GM12878 (cell line): ENCODE data around the gene SLC35B4. TPM values are rescaled to one million over a fixed set of nuclear protein-coding genes. Genes with fewer than 3 reads are reported as not detected.

Source experiments
- ATAC-seq: fragments of 200-7000 bp; cut with Tn5 transposase; 3 replicates; pipeline ENCODE4 v1.9.1; 2020; ENCODE audit warnings: mild to moderate bottlenecking, moderate library complexity
- BruUV-seq: library from RNA; stranded (reverse); fragments of 400-500 nt; replicated peaks from 2 replicates; lab custom pipeline; 2021; lab: Mats Ljungman, UMichigan
- CTCF ChIA-PET: fragments of 300-600 bp; sonication (Branson Sonifier 250); formaldehyde crosslinking; extraction: SDS; loops from one replicate; lab custom pipeline; 2021; ENCODE audit warnings: inconsistent platforms; lab: Yijun Ruan, JAX
- POLR2A ChIA-PET: fragments of 350-600 bp; formaldehyde crosslinking; extraction: SDS; loops from one replicate; lab custom pipeline; 2021; ENCODE audit warnings: inconsistent platforms; lab: Charles Lee
- RAD21 ChIA-PET: fragments of 300-600 bp; sonication (Branson Sonifier 250); formaldehyde crosslinking; loops from one replicate; lab custom pipeline; 2023; ENCODE audit warnings: antibody characterized with exemption; ENCODE audit not compliant: unreplicated experiment; lab: Charles Lee
- SMC1A ChIA-PET: fragments of 300-600 bp; sonication (Branson Sonifier 250); formaldehyde crosslinking; loops from one replicate; lab custom pipeline; 2023; ENCODE audit not compliant: unreplicated experiment, uncharacterized antibody; lab: Charles Lee
- DNase-seq: peaks from one replicate; pipeline ENCODE4 v3.0.0-alpha.2; 2011; ENCODE audit warnings: low read depth, low spot score
- FAIRE-seq: peaks from 3 replicates; lab custom pipeline; 2011; peaks lifted over from hg19 to GRCh38; lab: Jason Lieb, UNC
- H2AFZ ChIP-seq: 2 replicates; pipeline ENCODE4 v1.6.0; 2011; ENCODE audit warnings: low read depth, low read length, control low read depth; ENCODE audit not compliant: control insufficient read depth
- H3K27ac ChIP-seq: 2 replicates; pipeline ENCODE4 v1.5.1; 2011; ENCODE audit warnings: control low read depth; ENCODE audit not compliant: control insufficient read depth, insufficient read depth
- H3K27me3 ChIP-seq, 2 experiments: replicated peaks in 1 of 2; 2 replicates each; pipeline versions ENCODE4 v1.6.0 to v1.6.1; 2011; ENCODE audit warnings: low read length in 1 of 2; ENCODE audit not compliant: control insufficient read depth in 2 of 2, insufficient read depth in 2 of 2
- H3K36me3 ChIP-seq, 2 experiments: 2 replicates each; pipeline ENCODE4 v1.5.1; 2011; ENCODE audit warnings: low read length in 1 of 2; ENCODE audit not compliant: control insufficient read depth in 2 of 2, insufficient read depth in 2 of 2
- H3K4me1 ChIP-seq: 2 replicates; pipeline ENCODE4 v1.6.1; 2011; ENCODE audit warnings: mild to moderate bottlenecking, low read length, moderate library complexity, mixed read lengths; ENCODE audit not compliant: control insufficient read depth, insufficient read depth
- H3K4me2 ChIP-seq: 2 replicates; pipeline ENCODE4 v1.6.0; 2011; ENCODE audit warnings: control low read depth; ENCODE audit not compliant: control insufficient read depth, insufficient read depth
- H3K4me3 ChIP-seq: fragments of 200-600 bp; sonication (generic); 2 replicates; pipeline ENCODE4 v1.5.1; 2016
- H3K79me2 ChIP-seq: 2 replicates; pipeline ENCODE4 v1.6.0; 2011; ENCODE audit warnings: low read length; ENCODE audit not compliant: control insufficient read depth, insufficient read depth
- H3K9ac ChIP-seq: 2 replicates; pipeline ENCODE4 v1.8.0; 2011; ENCODE audit warnings: low read length, control low read depth, mixed read lengths; ENCODE audit not compliant: control insufficient read depth, insufficient read depth
- H3K9me3 ChIP-seq: replicated peaks from 3 replicates; pipeline ENCODE4 v1.5.1; 2011; ENCODE audit warnings: mild to moderate bottlenecking, low read length; ENCODE audit not compliant: control insufficient read depth, insufficient read depth
- H4K20me1 ChIP-seq: 2 replicates; pipeline ENCODE4 v1.6.0; 2011; ENCODE audit not compliant: control insufficient read depth, insufficient read depth
- ATF7 ChIP-seq: fragments of 450-650 bp; IDR thresholded peaks from 2 replicates; pipeline ENCODE4 v1.6.1; 2016; ENCODE audit warnings: low read depth, mild to moderate bottlenecking
- BCL11A ChIP-seq: IDR thresholded peaks from 2 replicates; pipeline ENCODE4 v1.6.1; 2011; ENCODE audit warnings: low read depth, low read length
- E2F4 ChIP-seq: IDR thresholded peaks from 2 replicates; pipeline ENCODE4 v1.6.1; 2012; ENCODE audit warnings: low read depth, low read length, improper control_type of control experiment
- EED ChIP-seq: sonication (generic); IDR thresholded peaks from 2 replicates; pipeline ENCODE4 v1.6.1; 2016; ENCODE audit warnings: antibody characterized with exemption, low read depth
- EGR1 ChIP-seq, 2 experiments: IDR thresholded peaks; 1 replicate in 1 of 2; 2 replicates in 1 of 2; pipeline ENCODE4 v1.6.1; 2011 to 2012; ENCODE audit warnings: low read depth in 2 of 2, low read length in 2 of 2, borderline replicate concordance in 1 of 2, mild to moderate bottlenecking in 1 of 2, moderate library complexity in 1 of 2
- KLF5 ChIP-seq: fragments of 450-650 bp; IDR thresholded peaks from 2 replicates; pipeline ENCODE4 v1.6.1; 2014; ENCODE audit warnings: mild to moderate bottlenecking; ENCODE audit not compliant: partially characterized antibody
- MEF2A ChIP-seq: IDR thresholded peaks from 2 replicates; pipeline ENCODE4 v1.6.1; 2011; ENCODE audit warnings: low read depth, mild to moderate bottlenecking, low read length, moderate library complexity; ENCODE audit not compliant: insufficient read depth
- SMAD5 ChIP-seq: IDR thresholded peaks from 2 replicates; pipeline ENCODE4 v1.6.1; 2016; ENCODE audit warnings: antibody characterized with exemption, low read depth
- SUZ12 ChIP-seq: fragments of 200-600 bp; sonication (generic); IDR thresholded peaks from one replicate; pipeline ENCODE4 v1.6.1; 2018; ENCODE audit warnings: antibody characterized with exemption, mild to moderate bottlenecking; ENCODE audit not compliant: unreplicated experiment
- TCF12 ChIP-seq: IDR thresholded peaks from 2 replicates; pipeline ENCODE4 v1.6.1; 2011; ENCODE audit warnings: low read depth, mild to moderate bottlenecking, low read length
- WRNIP1 ChIP-seq: IDR thresholded peaks from 2 replicates; pipeline ENCODE4 v1.6.1; 2011; ENCODE audit warnings: low read depth, low read length, improper control_type of control experiment, borderline replicate concordance
- ZNF207 ChIP-seq: fragments of 450-650 bp; IDR thresholded peaks from 2 replicates; pipeline ENCODE4 v1.6.1; 2014; ENCODE audit warnings: antibody characterized with exemption, mild to moderate bottlenecking, borderline replicate concordance
- ZNF217 ChIP-seq: fragments of 450-650 bp; IDR thresholded peaks from 2 replicates; pipeline ENCODE4 v1.6.1; 2017; ENCODE audit warnings: antibody characterized with exemption, mild to moderate bottlenecking
- WGBS: methylation state at CpG from one replicate; pipeline ENCODE4 v1.1.6; 2016; ENCODE audit warnings: low lambda C conversion rate; ENCODE audit not compliant: insufficient replicate concordance, insufficient coverage; ENCODE audit errors: missing lambda C conversion rate; 5-methylcytosine and 5-hydroxymethylcytosine counted together
- in situ Hi-C: fragments of 300-500 bp; cut with MboI; formaldehyde crosslinking; loops from 9 replicates; pipeline ENCODE4 v1.14.3; 2018; ENCODE audit warnings: mixed read lengths
- intact Hi-C: fragments of 100-400 bp; cut with micrococcal nuclease; formaldehyde crosslinking; loops from one replicate; pipeline ENCODE4 v1.14.2; 2022; ENCODE audit not compliant: unreplicated experiment
- polyA plus RNA-seq, 11 experiments: library from polyadenylated mRNA; depleted of rRNA in 4 of 11; unstranded in 6 of 11; stranded (reverse) in 5 of 11; fragments of >200 nt; fragmentation: Nextera tagmentation in 4 of 11; fragmentation: Illumina TruSeq in 1 of 11; extraction: Ambion mirVana in 4 of 11; extraction: Trizol in 1 of 11; gene quantifications; 1 replicate in 1 of 11; 2 replicates in 10 of 11; pipeline versions ENCODE4 v1.2.1 to v1.2.3, GENCODE V29; 2011 to 2016; ENCODE audit warnings: inconsistent platforms in 2 of 11, missing spikeins in 2 of 11, low read depth in 1 of 11
- total RNA-seq, 4 experiments: library from RNA; depleted of rRNA in 3 of 4; stranded (reverse); fragments of >200 nt in 3 of 4; fragmentation: Illumina TruSeq in 1 of 4; extraction: Trizol in 1 of 4; gene quantifications; 2 replicates each; pipeline versions ENCODE4 v1.2.1 to v1.2.3, GENCODE V29; 2013 to 2021
- TF ChIP-seq, protein P1 (sequence below): IDR thresholded peaks from 2 replicates; pipeline ENCODE4 v1.6.1; 2011; ENCODE audit warnings: low read depth, mild to moderate bottlenecking, low read length, moderate library complexity, borderline replicate concordance; ENCODE audit errors: extremely low read depth

Gene SLC35B4
- total and polyA plus RNA-seq, 10 of the 15 experiments (the other 5 are each of a cell fraction or from before 2014, with no cell fraction given), result 3.6 to 23.9 (median 14.0) TPM

DNA sequence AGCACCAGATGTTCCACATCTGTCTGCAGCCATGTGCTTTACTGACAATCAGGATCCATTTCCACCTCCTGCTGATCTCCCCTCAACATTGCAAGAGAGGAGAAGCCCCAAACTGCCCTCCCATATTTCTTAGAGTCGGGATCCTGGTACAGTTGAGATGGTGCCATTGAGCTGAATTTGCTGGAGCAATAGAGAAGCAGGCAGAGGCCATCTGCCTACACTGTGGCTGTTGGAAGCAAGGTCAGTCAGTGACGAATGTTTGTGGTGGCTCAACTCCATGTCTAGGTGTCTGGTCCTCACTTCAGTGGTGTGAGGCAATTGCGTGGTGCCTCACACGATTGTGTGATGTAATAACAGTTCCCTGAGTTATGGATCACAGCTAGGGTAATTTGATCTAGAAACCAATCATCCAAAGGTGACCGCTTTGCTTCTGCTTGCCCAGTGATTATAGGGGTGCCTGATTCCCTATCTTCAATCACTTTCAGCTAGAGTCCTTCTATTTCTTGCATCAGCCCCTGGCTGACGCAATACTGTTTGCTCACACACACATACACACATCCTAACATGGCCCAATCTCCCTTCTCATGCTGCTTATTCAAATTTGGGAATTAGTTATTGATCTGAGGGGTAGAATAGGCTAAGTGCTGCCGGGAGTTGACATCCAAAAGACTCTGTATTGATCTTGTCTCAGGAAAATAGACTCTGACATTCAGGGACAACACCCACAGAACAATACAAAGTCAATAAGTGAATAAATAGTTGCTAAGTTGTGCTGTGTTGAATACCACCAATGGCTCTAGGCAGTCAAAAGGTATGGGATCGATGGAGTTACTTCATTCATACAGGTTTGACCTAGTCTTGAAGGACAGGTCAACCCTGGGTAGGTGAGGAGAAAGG, 46.1 kb upstream of the SLC35B4 start:
- no peak for TF ChIP-seq EED
- no peak for TF ChIP-seq EGR1 (IDR thresholded peaks at IDR 0.05; ENCODE audit: borderline replicate concordance in 1 of 2, low read depth in 2 of 2, low read length in 2 of 2)
- no peak for TF ChIP-seq ZNF207
- no peak for TF ChIP-seq TCF12
- no peak for TF ChIP-seq SUZ12
- TF ChIP-seq E2F4, result no peak
- TF ChIP-seq, protein P1, sequence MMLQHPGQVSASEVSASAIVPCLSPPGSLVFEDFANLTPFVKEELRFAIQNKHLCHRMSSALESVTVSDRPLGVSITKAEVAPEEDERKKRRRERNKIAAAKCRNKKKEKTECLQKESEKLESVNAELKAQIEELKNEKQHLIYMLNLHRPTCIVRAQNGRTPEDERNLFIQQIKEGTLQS, result no peak
- TF ChIP-seq MEF2A, result no peak
- TF ChIP-seq SMAD5, result no peak
- no peak for TF ChIP-seq ATF7
- TF ChIP-seq BCL11A, result no peak
- TF ChIP-seq ZNF217, result no peak
- no peak for TF ChIP-seq WRNIP1
- TF ChIP-seq KLF5, result no peak
- ChIA-PET CTCF (no interaction called here), POLR2A (no interaction called here)

More for the DNA sequence above, 46.1 kb upstream of the SLC35B4 start:
- ChIA-PET RAD21 (no interaction called here), SMC1A (no interaction called here)
- Histone ChIP-seq H3K36me3 (no peaks in the 10 kb centered on the region), H3K27ac (no peak overlapping the region), H4K20me1 (no peaks in the 10 kb centered on the region), H3K4me2 (no peak overlapping the region), H3K4me1 (no peaks in the 10 kb centered on the region), H3K4me3 (no peak overlapping the region), H3K9me3 (no peaks in the 10 kb centered on the region), H3K79me2 (no peaks in the 10 kb centered on the region), H3K9ac (no peak overlapping the region), H3K27me3 (no peaks in the 10 kb centered on the region; a peak in 2 of 4 replicates), H2AFZ (no peak overlapping the region)
- no peak for DNase-seq
- ATAC-seq, result no peak
- intact Hi-C loops (no loop called here), in situ Hi-C loops (no loop called here)
- WGBS, result 30% methylated on average over 8 of the region's 8 CpGs
- BruUV-seq, result no TSS peak
- no peak for FAIRE-seq
